NCI-H2107 treated with DMSO at 0.1 percent for 48 hours (cell line): ENCODE measurements around the gene ARPC1A.
A peak's percentile ranks its signal among the peaks of the same experiment; 100 is the strongest.
"Not testable (repeated sequence)": the region's sequence is repeated elsewhere in the genome, so short reads cannot be mapped to it uniquely, and the experiment has no call there.

Experiments
- DNase-seq: peaks from one replicate; lab custom pipeline; 2025; ENCODE audit not compliant: unreplicated experiment; lab: John Stamatoyannopoulos, UW

ARPC1A gene

GRCh38 chr7:99320371-99320770 is 5.3 kb upstream of the ARPC1A start:
- DNase-seq, result no peak

GRCh38 chr7:99322659-99323058 is 3.0 kb upstream of the ARPC1A start:
- not testable (repeated sequence) for DNase-seq

- DNase-seq, result no peak
Measured at GRCh38 chr7:99324559-99324958, 1.1 kb upstream of the ARPC1A start.

- no peak for DNase-seq
Measured at GRCh38 chr7:99325001-99325493, 651 bp upstream of the ARPC1A start.

GRCh38 chr7:99326408-99326782 is 697 bp downstream of the ARPC1A start:
- DNase-seq, result peak; percentile 14

GRCh38 chr7:99330314-99330961 is 4.7 kb downstream of the ARPC1A start:
- peak; percentile 18 for DNase-seq

- DNase-seq, result no peak
Measured at GRCh38 chr7:99331002-99331401, 5.3 kb downstream of the ARPC1A start.

GRCh38 chr7:99339595-99339994 is 13.9 kb downstream of the ARPC1A start:
- no peak for DNase-seq

- no peak for DNase-seq
Measured at GRCh38 chr7:99340659-99341058, 15.0 kb downstream of the ARPC1A start.

- no peak for DNase-seq
Measured at GRCh38 chr7:99344061-99344647, 18.5 kb downstream of the ARPC1A start.

- DNase-seq, result not testable (repeated sequence)
Measured at GRCh38 chr7:99350641-99351040, 24.9 kb downstream of the ARPC1A start.

- no peak for DNase-seq
Measured at GRCh38 chr7:99352247-99352646, 26.5 kb downstream of the ARPC1A start.

- no peak for DNase-seq
Measured at GRCh38 chr7:99355098-99355497, 29.4 kb downstream of the ARPC1A start.

- DNase-seq, result no peak
Measured at GRCh38 chr7:99357701-99358490, 32.2 kb downstream of the ARPC1A start.

- not testable (repeated sequence) for DNase-seq
Measured at GRCh38 chr7:99358521-99358920, 32.8 kb downstream of the ARPC1A start.

- no peak for DNase-seq
Measured at GRCh38 chr7:99359465-99360154, 33.9 kb downstream of the ARPC1A start.

- DNase-seq, result no peak
Measured at GRCh38 chr7:99362801-99363200, 37.1 kb downstream of the ARPC1A start.

GRCh38 chr7:99363286-99363685 is 37.6 kb downstream of the ARPC1A start:
- no peak for DNase-seq

GRCh38 chr7:99365318-99366141 is 39.8 kb downstream of the ARPC1A start:
- no peak for DNase-seq

- DNase-seq, result no peak
Measured at GRCh38 chr7:99366646-99367045, 40.9 kb downstream of the ARPC1A start.
